ENCODE measurements around the gene MAMDC2.
A peak's percentile ranks its signal among the peaks of the same experiment; 100 is the strongest.
"Not testable (repeated sequence)": the region's sequence is repeated elsewhere in the genome, so short reads cannot be mapped to it uniquely, and the experiment has no call there.

Gene MAMDC2

GRCh38 chr9:70136632-70137031 is 93.0 kb downstream of the MAMDC2 start:
- DNase-seq (ENCODE audit: low spot score), result no peak

- no peak for DNase-seq (ENCODE audit: low spot score)
Measured at GRCh38 chr9:70137577-70137976, 93.9 kb downstream of the MAMDC2 start.

GRCh38 chr9:70142101-70142500 is 98.5 kb downstream of the MAMDC2 start:
- DNase-seq (ENCODE audit: low spot score), result peak; percentile 45

GRCh38 chr9:70143394-70144130 is 99.9 kb downstream of the MAMDC2 start:
- DNase-seq (ENCODE audit: low spot score), result no peak

DNA sequence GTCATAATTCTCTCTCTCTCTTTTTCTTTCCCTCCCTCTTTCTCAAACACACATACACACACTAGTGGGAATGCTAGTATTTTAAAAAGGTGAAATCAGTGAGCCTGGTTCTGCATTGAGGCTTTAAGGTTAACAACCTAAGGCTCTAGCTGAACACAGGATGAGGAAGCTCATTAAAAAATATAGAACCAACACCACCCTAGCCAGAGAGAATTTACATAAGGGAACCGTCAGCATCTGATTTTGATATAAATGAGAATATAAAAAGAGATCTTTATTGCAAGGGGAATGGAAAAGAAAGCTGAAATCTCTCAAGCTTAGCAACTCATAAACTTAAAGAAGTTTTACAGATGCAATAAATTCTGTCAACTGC is 100.5 kb downstream of the MAMDC2 start:
- no peak for DNase-seq (ENCODE audit: low spot score)

GRCh38 chr9:70145981-70146380 is 102.3 kb downstream of the MAMDC2 start:
- DNase-seq (ENCODE audit: low spot score), result no peak

- DNase-seq (ENCODE audit: low spot score), result no peak
Measured at GRCh38 chr9:70147196-70147595, 103.5 kb downstream of the MAMDC2 start.

- DNase-seq (ENCODE audit: low spot score), result no peak
Measured at GRCh38 chr9:70147651-70148050, 104.0 kb downstream of the MAMDC2 start.

GRCh38 chr9:70152350-70152749 is 108.7 kb downstream of the MAMDC2 start:
- DNase-seq (ENCODE audit: low spot score), result no peak

DNA sequence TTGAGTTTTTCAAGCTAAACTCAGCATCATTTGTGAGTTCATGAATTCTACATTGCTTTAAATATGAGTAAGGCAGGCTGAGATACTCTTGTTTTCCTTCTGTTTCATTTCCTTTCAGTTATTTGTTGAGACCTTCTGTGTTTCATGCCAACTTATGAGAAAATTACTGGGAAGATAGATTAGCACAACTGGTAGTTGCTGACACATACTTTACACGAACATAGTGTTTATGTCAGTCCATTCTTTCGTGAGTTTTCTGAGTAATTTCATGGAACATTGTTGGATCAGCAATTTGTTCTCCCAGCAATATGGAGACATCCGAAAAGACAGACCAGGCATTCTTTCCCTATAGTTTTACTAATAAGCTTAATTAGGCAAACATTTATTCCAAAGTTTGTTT is 113.1 kb downstream of the MAMDC2 start:
- no peak for DNase-seq (ENCODE audit: low spot score)

DNA sequence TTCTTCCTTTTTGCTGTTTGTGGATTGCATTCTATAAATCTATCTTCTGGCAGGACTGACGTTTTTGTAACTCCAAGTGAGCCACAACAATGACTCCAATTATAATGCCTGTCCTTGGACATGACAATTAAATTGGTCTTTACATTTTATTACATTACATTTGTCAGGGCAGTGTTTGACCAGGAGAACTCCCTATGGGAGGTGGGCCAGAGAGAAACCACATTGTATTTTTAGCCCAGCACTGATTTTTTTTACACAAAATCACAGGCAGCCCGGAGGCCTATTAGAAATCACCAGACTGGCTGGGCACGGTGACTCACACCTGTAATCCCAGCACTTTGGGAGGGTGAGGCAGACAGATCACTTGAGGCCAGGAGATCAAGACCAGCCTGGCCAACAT is 116.0 kb downstream of the MAMDC2 start:
- no peak for DNase-seq (ENCODE audit: low spot score)

- DNase-seq (ENCODE audit: low spot score), result no peak
Measured at GRCh38 chr9:70160686-70161600, 117.3 kb downstream of the MAMDC2 start.

DNA sequence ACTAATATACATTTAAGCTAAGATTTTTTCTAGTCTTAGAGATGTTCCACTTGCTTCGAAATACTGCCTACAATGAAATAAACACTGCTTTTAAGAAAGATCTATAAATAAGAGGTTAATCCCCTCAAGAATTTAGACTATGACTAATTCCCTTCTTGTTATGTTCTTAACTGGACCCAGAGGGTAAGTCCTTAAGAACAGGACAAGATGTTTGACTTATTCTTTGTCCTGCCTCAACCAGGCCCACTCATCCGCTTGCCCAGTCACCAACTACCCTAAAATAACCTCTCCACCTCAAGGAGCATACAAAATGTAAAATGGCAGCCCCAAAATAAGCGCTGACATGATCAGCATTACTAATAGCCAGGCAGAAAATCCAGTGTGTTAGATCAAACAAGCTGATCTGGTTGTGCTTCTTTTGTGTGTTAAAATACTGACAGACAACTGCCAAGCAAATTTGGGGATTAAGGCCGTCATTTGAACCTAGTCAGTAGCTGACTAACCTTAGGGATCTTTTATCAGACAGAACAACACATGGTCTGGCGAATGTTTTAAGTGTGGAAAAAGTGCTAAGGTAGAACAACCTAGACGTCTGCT is 121.5 kb downstream of the MAMDC2 start:
- DNase-seq (ENCODE audit: low spot score), result no peak

GRCh38 chr9:70168521-70168920 is 124.9 kb downstream of the MAMDC2 start:
- DNase-seq (ENCODE audit: low spot score), result no peak

DNA sequence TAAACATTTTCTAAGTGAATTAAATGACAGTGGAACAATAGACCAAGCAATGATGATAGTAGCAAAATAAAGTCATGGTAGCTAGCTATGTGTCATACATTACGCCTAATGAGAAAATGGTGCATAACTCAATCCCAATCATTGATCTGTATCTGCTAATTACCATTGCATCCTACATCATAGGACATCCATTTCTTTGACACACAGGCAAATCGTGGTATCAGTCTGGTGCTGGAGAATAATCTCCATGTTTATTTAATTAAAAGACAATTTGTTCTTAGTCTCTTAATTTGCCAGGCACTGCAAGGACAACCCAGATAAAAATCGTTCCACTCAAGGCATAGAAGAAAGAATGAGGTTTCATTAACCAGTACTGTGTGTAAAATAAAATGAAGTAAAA is 125.6 kb downstream of the MAMDC2 start:
- no peak for DNase-seq (ENCODE audit: low spot score)

DNA sequence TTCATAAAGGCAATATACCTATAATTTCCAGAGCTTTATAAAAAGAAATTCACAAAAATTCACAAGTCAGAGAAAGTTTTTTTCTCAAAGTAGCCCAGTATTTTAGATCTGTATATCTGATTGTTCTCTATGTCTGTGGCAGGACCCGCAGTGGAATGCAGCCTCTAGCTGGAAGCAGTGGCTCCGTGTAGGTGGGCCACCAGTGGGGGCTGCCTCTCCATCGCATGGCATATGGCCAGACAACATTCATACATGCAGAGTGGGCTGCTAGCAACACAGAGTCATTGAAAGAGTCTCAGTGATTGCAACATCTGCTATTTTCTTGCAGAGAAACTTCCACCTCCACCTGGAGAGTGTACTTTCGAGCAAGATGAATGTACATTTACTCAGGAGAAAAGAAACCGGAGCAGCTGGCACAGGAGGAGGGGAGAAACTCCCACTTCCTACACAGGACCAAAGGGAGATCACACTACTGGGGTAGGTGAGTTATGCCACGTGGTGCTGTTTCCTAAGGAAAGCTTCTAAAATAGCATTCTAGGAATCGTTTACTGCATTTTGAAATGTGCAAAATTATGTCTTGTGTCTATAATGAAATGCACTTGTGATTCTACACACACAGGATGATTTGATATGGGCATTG is 126.6 kb downstream of the MAMDC2 start:
- DNase-seq (ENCODE audit: low spot score), result no peak

DNA sequence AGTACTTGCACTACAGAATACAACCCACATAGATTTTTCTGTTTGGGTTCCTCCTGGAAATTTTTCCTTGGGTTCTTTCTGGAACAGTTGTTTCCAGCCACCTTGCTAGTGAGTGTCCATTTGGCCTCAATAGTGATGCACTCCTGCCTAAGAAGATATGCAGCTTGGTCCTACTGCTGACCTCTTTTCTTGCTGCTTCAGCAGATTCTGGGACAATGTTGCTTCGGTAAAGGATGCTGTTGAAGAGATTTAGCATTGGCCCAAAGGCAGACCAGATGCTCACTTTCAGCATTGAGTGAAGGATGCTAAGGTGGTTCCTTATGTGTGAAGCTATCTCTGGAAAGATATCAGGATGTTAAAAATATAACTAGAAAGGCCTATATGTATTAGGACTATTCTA is 128.9 kb downstream of the MAMDC2 start:
- DNase-seq (ENCODE audit: low spot score), result no peak

DNA sequence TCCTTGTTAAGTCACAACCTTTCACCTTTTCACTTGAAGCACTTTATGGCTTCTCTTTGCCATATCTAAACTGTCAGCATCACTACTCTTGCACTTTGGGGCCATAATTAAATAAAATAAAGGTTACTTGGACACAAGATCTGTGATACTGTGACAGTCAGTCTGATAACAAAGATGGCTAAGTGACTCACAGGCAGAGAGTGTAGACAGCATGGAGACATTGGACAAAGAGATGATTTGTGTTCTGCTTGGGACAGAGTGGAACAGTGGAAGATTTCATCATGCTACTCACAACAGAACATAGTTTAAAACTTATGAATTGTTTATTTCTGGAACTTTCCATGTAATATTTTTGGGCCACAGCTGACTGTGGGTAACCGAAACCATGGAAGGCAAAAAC is 133.5 kb downstream of the MAMDC2 start:
- no peak for DNase-seq (ENCODE audit: low spot score)

- DNase-seq (ENCODE audit: low spot score), result no peak
Measured at GRCh38 chr9:70192707-70193106, 149.1 kb downstream of the MAMDC2 start.

DNA sequence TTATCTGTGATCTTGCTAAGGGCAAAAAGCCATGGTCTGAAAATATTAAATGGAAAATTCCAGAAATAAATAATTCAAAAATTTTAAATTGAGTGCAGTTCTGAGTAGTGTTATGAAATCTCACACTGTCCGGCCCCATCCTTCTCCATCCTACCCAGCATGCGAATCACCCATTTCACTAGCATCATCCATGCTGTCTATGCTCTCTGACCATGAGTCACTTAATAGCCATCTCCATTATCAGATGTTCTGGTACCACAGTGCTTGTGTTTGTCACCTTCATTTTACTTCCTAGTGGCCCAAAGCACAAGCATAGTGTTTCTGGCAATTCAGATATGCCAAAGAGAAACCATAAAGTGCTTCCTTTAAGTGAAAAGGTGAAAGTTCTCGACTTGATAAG is 151.8 kb downstream of the MAMDC2 start:
- DNase-seq (ENCODE audit: low spot score), result no peak

DNA sequence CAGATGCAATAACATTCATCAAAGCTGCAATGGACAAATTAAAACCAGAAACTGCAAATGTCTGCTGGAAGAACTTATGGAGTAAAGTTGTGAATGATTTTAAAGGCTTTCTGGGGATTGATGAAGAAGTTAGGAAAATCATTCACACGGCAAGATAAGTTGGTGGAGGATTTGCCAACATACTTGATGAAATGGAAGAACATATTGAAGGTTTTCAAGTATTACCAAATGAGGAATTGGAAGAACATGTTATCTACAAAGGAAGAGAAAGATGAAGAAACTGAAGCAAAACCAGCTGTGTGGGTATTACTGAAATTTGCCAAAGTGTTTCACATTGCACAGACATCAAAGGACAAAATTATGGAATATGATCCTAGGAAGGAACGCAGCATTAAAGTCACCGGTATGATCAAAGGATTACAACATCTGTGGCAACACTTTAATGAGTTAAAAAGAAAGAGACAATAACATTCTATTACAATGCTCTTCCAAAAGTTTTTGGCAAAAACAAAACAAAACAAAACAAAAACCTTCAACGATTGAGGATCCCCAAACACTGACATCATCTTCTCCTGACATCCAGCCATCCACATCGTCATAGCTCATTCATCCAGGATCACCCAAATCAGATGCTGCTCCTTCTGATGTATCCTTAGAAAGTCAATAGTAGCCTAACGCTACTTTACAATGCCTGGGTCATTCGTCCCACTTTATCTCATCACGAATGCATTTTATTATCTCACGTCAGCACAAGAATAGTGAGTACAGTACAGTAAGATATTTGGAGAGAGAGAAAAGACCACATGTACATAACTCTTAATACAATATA is 153.8 kb downstream of the MAMDC2 start:
- peak; percentile 18 for DNase-seq (ENCODE audit: low spot score)

DNA sequence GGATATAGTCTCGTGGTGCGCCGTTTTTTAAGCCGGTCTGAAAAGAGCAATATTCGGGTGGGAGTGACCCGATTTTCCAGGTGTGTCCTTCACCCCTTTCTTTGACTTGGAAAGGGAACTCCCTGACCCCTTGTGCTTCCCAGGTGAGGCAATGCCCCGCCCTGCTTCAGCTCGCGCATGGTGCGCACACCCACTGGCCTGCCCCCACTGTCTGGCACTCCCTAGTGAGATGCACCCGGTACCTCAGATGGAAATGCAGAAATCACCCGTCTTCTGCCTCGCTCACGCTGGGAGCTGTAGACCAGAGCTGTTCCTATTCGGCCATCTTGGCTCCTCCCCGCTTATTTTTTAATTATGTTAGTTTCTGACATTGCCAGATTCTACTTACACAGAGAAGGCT is 161.1 kb downstream of the MAMDC2 start:
- not testable (repeated sequence) for DNase-seq (ENCODE audit: low spot score)
